ENCODE data around the gene CFAP210. TPM values are rescaled to one million over a fixed set of nuclear protein-coding genes. Genes with fewer than 3 reads are reported as not detected.

Gene CFAP210
- total RNA-seq, 1 experiment from 2014 or later = 0.94 TPM

GRCh38 chr2:169658877-169659276 is 35.3 kb downstream of the CFAP210 start:
- Histone ChIP-seq H2BK120ac (ENCODE audit: low read depth, low read length, poor library complexity, severe bottlenecking) (no peak overlapping the region), H3K27me3 (ENCODE audit: insufficient read depth, low read length) (no peaks in the 10 kb centered on the region)
- no peaks in the 10 kb centered on the region for H3K4me1 Mint-ChIP-seq

More at GRCh38 chr2:169658877-169659276, 35.3 kb downstream of the CFAP210 start:
- Histone ChIP-seq H3K18ac (ENCODE audit: insufficient read length, low read depth, low read length) (no peak overlapping the region), H3K56ac (ENCODE audit: insufficient read length, low read depth, low read length) (no peak overlapping the region), H3K79me2 (ENCODE audit: insufficient read depth, low read length) (no peaks in the 10 kb centered on the region), H2AK5ac (ENCODE audit: insufficient read length, low read length) (no peak overlapping the region), H4K91ac (ENCODE audit: insufficient read length, low read depth, low read length) (no peak overlapping the region), H4K20me1 (ENCODE audit: control insufficient read depth, insufficient read depth, insufficient read length) (no peaks in the 10 kb centered on the region), H2AFZ (ENCODE audit: low read length) (no peak overlapping the region), H2BK5ac (ENCODE audit: insufficient read length, low read length) (no peak overlapping the region), H2BK12ac (ENCODE audit: insufficient read length, low read depth, low read length) (no peak overlapping the region), H3K4me1 (ENCODE audit: insufficient read depth, low read length) (no peaks in the 10 kb centered on the region), H3T11ph (ENCODE audit: low read length) (no peak overlapping the region), H3K4me2 (ENCODE audit: insufficient read depth, insufficient read length, low read length) (no peak overlapping the region), H3K79me1 (ENCODE audit: insufficient read depth, low read depth, low read length, poor library complexity, severe bottlenecking) (no peaks in the 10 kb centered on the region), H3K23me2 (ENCODE audit: insufficient read length, low read depth, low read length, poor library complexity, severe bottlenecking) (no peaks in the 10 kb centered on the region), H2BK20ac (ENCODE audit: low read depth, low read length, poor library complexity, severe bottlenecking) (no peak overlapping the region), H4K8ac (replicated peaks; ENCODE audit: insufficient read length, low read depth, low read length) (no peak overlapping the region), H4K5ac (ENCODE audit: insufficient read length, low read depth, low read length) (no peak overlapping the region), H3K9me3 (ENCODE audit: control insufficient read depth, low read depth, low read length) (no peaks in the 10 kb centered on the region), H2BK15ac (ENCODE audit: low read depth, low read length) (no peak overlapping the region), H3K4ac (ENCODE audit: low read depth, low read length) (no peak overlapping the region), H3K9ac (ENCODE audit: extremely low read depth, insufficient read length, low read length) (no peak overlapping the region), H3K27ac (ENCODE audit: insufficient read length, low read depth, low read length) (no peak overlapping the region), H3K14ac (ENCODE audit: insufficient read depth, low read length) (no peak overlapping the region), H3K23ac (ENCODE audit: insufficient read length, low read depth, low read length) (no peak overlapping the region)
- no peak for DNase-seq
- no CpG with 5 or more reads among the region's 1 CpG for WGBS (ENCODE audit: extremely low coverage, insufficient read length, low lambda C conversion rate)
- H3K27ac Mint-ChIP-seq = no peak overlapping the region
- no peak overlapping the region for H3K4me3 Mint-ChIP-seq
- TF ChIP-seq CTCF (conservative IDR thresholded peaks at IDR 0.05) = no peak
- H3K9me3 Mint-ChIP-seq = no peaks in the 10 kb centered on the region
- H3K27me3 Mint-ChIP-seq (ENCODE audit: low read depth) = peaks cover 2% of the 10 kb centered on the region
- no peaks in the 10 kb centered on the region for H3K36me3 Mint-ChIP-seq (ENCODE audit: insufficient read depth in 1 of 3, low read depth in 3 of 3)

All from H9 (cell line).